OCI-LY1 (cell line): ENCODE results near the gene PRR33.
"Not testable (repeated sequence)": the region's sequence is repeated elsewhere in the genome, so short reads cannot be mapped to it uniquely, and the experiment has no call there.

Experiments used
- CTCF ChIP-seq: fragments of 200-600 bp; sonication (generic), shearing (Covaris generic); IDR thresholded peaks from 2 replicates; pipeline ENCODE4 v1.5.1; 2017; ENCODE audit warnings: mild to moderate bottlenecking, antibody characterized with exemption, low read length, moderate library complexity, mixed read lengths
- EZH2 ChIP-seq: fragments of 200-600 bp; sonication (generic), shearing (Covaris generic); IDR thresholded peaks from 2 replicates; pipeline ENCODE4 v1.8.0; 2017; ENCODE audit warnings: borderline replicate concordance, mixed run types, mild to moderate bottlenecking, antibody characterized with exemption, low read length, moderate library complexity, mixed read lengths

- TF ChIP-seq EZH2, CTCF: not testable (repeated sequence)
These were observed 17.1 kb downstream of the PRR33 start for GRCh38 chr11:1874441-1875092.
